ENCODE data around the gene ERO1B.

The ERO1B gene

DNA sequence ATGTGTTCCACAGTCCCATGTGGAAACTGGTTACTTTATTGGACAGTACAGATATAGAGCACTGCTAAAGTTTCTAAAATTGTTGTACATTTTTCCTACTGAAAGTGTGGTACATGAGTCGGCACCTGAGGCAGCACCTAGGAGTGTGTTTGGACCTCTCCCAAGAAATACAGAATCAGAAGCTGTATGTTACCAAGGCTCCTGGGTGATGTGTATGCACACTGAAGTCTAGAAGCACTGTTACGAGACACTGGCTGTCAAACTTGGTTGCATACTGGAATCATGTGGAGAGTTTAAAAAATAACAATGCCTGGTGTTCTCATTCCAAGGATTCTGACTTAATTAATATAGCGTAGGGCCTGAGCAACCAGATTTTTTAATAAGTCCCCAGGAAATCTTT is 46.6 kb downstream of the ERO1B start:
- DNase-seq (ENCODE audit: low read depth, low spot score), result no peak

DNA sequence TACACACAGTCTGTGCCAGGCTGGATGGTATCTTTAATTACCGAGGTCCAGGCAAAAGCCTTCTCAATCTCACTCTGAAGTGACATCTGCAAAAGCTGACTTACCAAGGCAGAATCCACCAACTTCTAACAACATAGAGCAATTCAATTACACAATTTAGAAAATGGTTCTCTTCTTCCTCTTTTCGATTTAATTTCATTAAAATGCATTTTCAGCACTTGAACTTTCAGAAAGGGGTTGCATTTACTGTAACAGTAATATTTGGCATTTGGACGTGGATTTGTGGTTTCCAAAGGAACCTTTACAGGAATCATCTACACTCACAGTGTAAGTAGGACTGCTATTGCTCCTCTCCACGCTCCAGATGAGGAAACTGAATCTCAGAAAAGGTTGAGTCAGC is 53.3 kb downstream of the ERO1B start:
- no peak overlapping the region for H3K9ac ChIP-seq (ENCODE audit: insufficient read length, low read depth)
- H3K36me3 ChIP-seq (ENCODE audit: insufficient read depth, insufficient read length, low read length), result no peaks in the 10 kb centered on the region
- H3K4me1 ChIP-seq (ENCODE audit: insufficient read depth, insufficient read length), result no peaks in the 10 kb centered on the region
- TF ChIP-seq YY1 (IDR thresholded peaks at IDR 0.05; ENCODE audit: insufficient read depth, insufficient read length), result no peak
- no peak for TF ChIP-seq ZNF274 (IDR thresholded peaks at IDR 0.05; ENCODE audit: low read depth, low read length)
- no peak for TF ChIP-seq SUZ12 (IDR thresholded peaks at IDR 0.05; ENCODE audit: extremely low read depth, insufficient read depth, insufficient read length)
- no peak for DNase-seq (ENCODE audit: low read depth, low spot score)
- no peaks in the 10 kb centered on the region for H3K27me3 ChIP-seq (ENCODE audit: insufficient read depth, insufficient read length)
- no peak overlapping the region for H3K4me3 ChIP-seq (ENCODE audit: insufficient read length, low read depth)
- H3K9me3 ChIP-seq (ENCODE audit: insufficient read depth, low read length), result no peaks in the 10 kb centered on the region

More for the DNA sequence above, 46.6 kb downstream of the ERO1B start:
- Histone ChIP-seq H3K9ac (ENCODE audit: insufficient read length, low read depth) (no peak overlapping the region), H3K4me1 (ENCODE audit: insufficient read depth, insufficient read length) (no peaks in the 10 kb centered on the region), H3K36me3 (ENCODE audit: insufficient read depth, insufficient read length, low read length) (no peaks in the 10 kb centered on the region), H3K4me3 (ENCODE audit: insufficient read length, low read depth) (no peak overlapping the region), H3K9me3 (ENCODE audit: insufficient read depth, low read length) (no peaks in the 10 kb centered on the region), H3K27me3 (ENCODE audit: insufficient read depth, insufficient read length) (no peaks in the 10 kb centered on the region)
- TF ChIP-seq YY1 (IDR thresholded peaks at IDR 0.05; ENCODE audit: insufficient read depth, insufficient read length) (no peak), ZNF274 (IDR thresholded peaks at IDR 0.05; ENCODE audit: low read depth, low read length) (no peak)

DNA sequence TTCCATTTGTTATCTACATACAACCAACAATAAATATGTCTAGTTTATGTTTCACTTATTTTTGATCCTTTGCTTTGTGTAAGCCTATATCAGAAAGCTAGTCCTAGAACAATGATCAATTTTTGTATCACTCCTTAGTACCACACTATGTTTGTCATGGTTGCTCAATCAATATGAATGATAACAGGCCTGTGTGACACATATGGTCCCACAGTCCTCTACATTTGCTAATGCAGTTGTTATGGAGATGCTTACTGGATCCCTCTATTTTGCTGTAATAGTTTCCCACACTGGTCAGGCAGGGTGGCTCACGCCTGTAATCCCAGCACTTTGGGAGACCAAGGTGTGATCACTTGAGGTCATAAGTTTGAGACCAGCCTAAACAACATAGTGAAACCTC is 59.1 kb downstream of the ERO1B start:
- no peak for DNase-seq (ENCODE audit: low read depth, low spot score)
- TF ChIP-seq YY1 (IDR thresholded peaks at IDR 0.05; ENCODE audit: insufficient read depth, insufficient read length) (no peak), SUZ12 (IDR thresholded peaks at IDR 0.05; ENCODE audit: extremely low read depth, insufficient read depth, insufficient read length) (no peak), ZNF274 (IDR thresholded peaks at IDR 0.05; ENCODE audit: low read depth, low read length) (no peak)

DNA sequence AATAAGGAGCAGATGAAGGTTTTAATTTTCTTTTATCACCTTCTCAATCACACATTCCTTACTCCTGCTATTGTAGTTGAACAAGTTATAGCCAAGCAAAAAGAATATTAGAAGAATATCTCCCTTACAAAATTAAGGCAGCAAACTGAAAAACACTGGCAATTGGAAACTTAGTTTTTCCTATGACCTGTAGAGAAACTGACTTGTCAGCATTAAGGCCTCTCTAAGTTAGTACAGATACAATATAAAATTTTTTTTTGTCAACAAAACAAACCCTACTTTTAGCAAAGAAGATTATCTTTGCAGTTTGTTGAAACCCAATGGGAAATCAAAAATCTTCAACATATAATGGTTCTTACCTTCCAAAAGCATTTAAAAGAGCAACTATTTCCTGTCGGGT is 61.3 kb downstream of the ERO1B start:
- Histone ChIP-seq H3K4me3 (ENCODE audit: insufficient read length, low read depth) (no peak overlapping the region), H3K9me3 (ENCODE audit: insufficient read depth, low read length) (no peaks in the 10 kb centered on the region), H3K36me3 (ENCODE audit: insufficient read depth, insufficient read length, low read length) (no peaks in the 10 kb centered on the region), H3K4me1 (ENCODE audit: insufficient read depth, insufficient read length) (no peaks in the 10 kb centered on the region), H3K9ac (ENCODE audit: insufficient read length, low read depth) (no peak overlapping the region), H3K27me3 (ENCODE audit: insufficient read depth, insufficient read length) (no peaks in the 10 kb centered on the region)
- TF ChIP-seq SUZ12 (IDR thresholded peaks at IDR 0.05; ENCODE audit: extremely low read depth, insufficient read depth, insufficient read length) (no peak), YY1 (IDR thresholded peaks at IDR 0.05; ENCODE audit: insufficient read depth, insufficient read length) (no peak)
- DNase-seq (ENCODE audit: low read depth, low spot score), result no peak

More for the DNA sequence above, 59.1 kb downstream of the ERO1B start:
- Histone ChIP-seq H3K36me3 (ENCODE audit: insufficient read depth, insufficient read length, low read length) (no peaks in the 10 kb centered on the region), H3K4me1 (ENCODE audit: insufficient read depth, insufficient read length) (no peaks in the 10 kb centered on the region), H3K9me3 (ENCODE audit: insufficient read depth, low read length) (no peaks in the 10 kb centered on the region), H3K27me3 (ENCODE audit: insufficient read depth, insufficient read length) (no peaks in the 10 kb centered on the region), H3K4me3 (ENCODE audit: insufficient read length, low read depth) (no peak overlapping the region), H3K9ac (ENCODE audit: insufficient read length, low read depth) (no peak overlapping the region)

DNA sequence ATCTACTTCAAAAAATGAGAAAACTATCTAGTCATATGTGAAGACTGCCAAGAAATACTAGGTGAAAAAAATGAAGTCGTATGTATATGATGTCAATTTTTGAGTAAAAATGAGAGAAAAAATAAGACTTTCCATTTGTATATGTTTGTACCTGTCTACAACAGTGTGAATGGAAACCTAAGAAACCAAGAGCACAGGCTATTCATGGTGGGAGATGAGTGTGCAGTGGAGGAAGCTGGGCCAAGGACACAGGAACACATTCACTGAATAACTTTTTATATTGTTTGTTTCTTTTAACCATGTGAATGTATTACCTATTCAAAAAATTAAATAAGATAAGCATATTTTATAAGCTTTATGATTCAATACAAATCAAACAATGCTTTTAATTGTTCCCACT is 67.0 kb downstream of the ERO1B start:
- Histone ChIP-seq H3K4me1 (ENCODE audit: insufficient read depth, insufficient read length) (no peaks in the 10 kb centered on the region), H3K36me3 (ENCODE audit: insufficient read depth, insufficient read length, low read length) (no peaks in the 10 kb centered on the region)

DNA sequence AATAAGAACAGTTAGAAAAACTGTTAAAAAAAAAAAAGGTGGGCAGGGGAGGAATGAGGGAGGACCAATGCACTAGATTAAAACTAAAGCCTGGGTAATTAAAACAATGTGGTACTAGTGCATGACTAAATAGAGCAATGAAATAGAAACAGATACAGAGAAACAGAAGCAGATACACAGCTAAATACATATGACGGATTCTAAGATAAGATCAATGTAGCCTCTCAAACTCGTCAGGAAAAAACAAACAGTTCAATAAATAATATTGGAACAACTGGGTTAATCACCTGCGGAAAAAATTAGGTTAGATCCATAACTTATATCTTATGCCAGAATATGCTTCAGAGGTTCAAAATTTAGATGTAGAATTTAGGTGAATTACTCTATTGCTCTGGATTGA is 68.2 kb downstream of the ERO1B start:
- no peak overlapping the region for H3K4me3 ChIP-seq (ENCODE audit: insufficient read length, low read depth)
- no peaks in the 10 kb centered on the region for H3K9me3 ChIP-seq (ENCODE audit: insufficient read depth, low read length)
- H3K36me3 ChIP-seq (ENCODE audit: insufficient read depth, insufficient read length, low read length), result no peaks in the 10 kb centered on the region
- H3K27me3 ChIP-seq (ENCODE audit: insufficient read depth, insufficient read length), result no peaks in the 10 kb centered on the region
- H3K9ac ChIP-seq (ENCODE audit: insufficient read length, low read depth), result no peak overlapping the region
- no peaks in the 10 kb centered on the region for H3K4me1 ChIP-seq (ENCODE audit: insufficient read depth, insufficient read length)
- TF ChIP-seq YY1 (IDR thresholded peaks at IDR 0.05; ENCODE audit: insufficient read depth, insufficient read length) (no peak), SUZ12 (IDR thresholded peaks at IDR 0.05; ENCODE audit: extremely low read depth, insufficient read depth, insufficient read length) (no peak), ZNF274 (IDR thresholded peaks at IDR 0.05; ENCODE audit: low read depth, low read length) (no peak)
- no peak for DNase-seq (ENCODE audit: low read depth, low spot score)

More for the DNA sequence above, 67.0 kb downstream of the ERO1B start:
- Histone ChIP-seq H3K27me3 (ENCODE audit: insufficient read depth, insufficient read length) (no peaks in the 10 kb centered on the region), H3K4me3 (ENCODE audit: insufficient read length, low read depth) (no peak overlapping the region), H3K9ac (ENCODE audit: insufficient read length, low read depth) (no peak overlapping the region), H3K9me3 (ENCODE audit: insufficient read depth, low read length) (no peaks in the 10 kb centered on the region)
- no peak for DNase-seq (ENCODE audit: low read depth, low spot score)
- no peak for TF ChIP-seq YY1 (IDR thresholded peaks at IDR 0.05; ENCODE audit: insufficient read depth, insufficient read length)
- TF ChIP-seq ZNF274 (IDR thresholded peaks at IDR 0.05; ENCODE audit: low read depth, low read length), result no peak
- no peak for TF ChIP-seq SUZ12 (IDR thresholded peaks at IDR 0.05; ENCODE audit: extremely low read depth, insufficient read depth, insufficient read length)

DNA sequence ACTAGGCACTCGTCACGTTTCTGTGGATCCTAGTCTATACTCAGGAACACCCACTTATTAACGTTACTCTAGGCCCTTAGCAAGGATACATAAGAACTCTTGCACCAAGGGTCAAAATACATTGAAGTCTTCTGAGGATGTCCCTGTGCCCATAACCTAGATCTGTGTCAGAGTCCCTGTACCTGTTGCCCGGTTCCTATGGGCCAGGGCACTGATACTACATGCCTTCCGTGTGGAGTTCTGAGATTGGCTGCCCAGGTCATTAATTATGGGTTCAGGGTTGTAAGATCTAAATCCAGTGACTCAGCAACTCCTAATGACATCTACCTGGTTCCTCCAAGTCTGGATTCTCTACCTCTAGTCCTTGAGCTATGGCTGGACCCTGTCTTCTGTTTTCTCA is 69.9 kb downstream of the ERO1B start:
- Histone ChIP-seq H3K9me3 (ENCODE audit: insufficient read depth, low read length) (no peaks in the 10 kb centered on the region), H3K27me3 (ENCODE audit: insufficient read depth, insufficient read length) (no peaks in the 10 kb centered on the region), H3K36me3 (ENCODE audit: insufficient read depth, insufficient read length, low read length) (no peaks in the 10 kb centered on the region), H3K4me3 (ENCODE audit: insufficient read length, low read depth) (no peak overlapping the region), H3K4me1 (ENCODE audit: insufficient read depth, insufficient read length) (no peaks in the 10 kb centered on the region), H3K9ac (ENCODE audit: insufficient read length, low read depth) (no peak overlapping the region)
- no peak for TF ChIP-seq SUZ12 (IDR thresholded peaks at IDR 0.05; ENCODE audit: extremely low read depth, insufficient read depth, insufficient read length)
- TF ChIP-seq YY1 (IDR thresholded peaks at IDR 0.05; ENCODE audit: insufficient read depth, insufficient read length), result no peak
- no peak for TF ChIP-seq ZNF274 (IDR thresholded peaks at IDR 0.05; ENCODE audit: low read depth, low read length)
- no peak for DNase-seq (ENCODE audit: low read depth, low spot score)

DNA sequence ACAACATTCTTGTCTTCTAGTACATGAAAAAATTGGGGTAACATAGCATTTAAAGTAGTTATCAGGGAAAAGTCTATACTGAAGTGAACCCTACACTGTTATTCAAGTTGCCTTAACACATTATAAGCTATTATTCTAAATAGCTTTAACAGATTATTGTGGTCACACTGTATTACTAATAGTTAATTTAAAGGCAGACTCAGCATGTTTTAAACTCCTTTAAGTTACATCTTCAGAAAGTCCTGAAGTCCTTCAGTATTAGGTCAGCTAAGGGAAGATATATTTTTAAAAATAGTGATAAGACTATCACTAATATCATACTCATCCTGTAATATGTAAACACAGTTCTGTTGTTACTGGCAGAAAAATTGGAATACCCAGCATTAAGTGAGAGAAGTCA is 72.0 kb downstream of the ERO1B start:
- Histone ChIP-seq H3K9me3 (ENCODE audit: insufficient read depth, low read length) (no peaks in the 10 kb centered on the region), H3K9ac (ENCODE audit: insufficient read length, low read depth) (no peak overlapping the region), H3K4me1 (ENCODE audit: insufficient read depth, insufficient read length) (peaks cover 4% of the 10 kb centered on the region), H3K27me3 (ENCODE audit: insufficient read depth, insufficient read length) (no peaks in the 10 kb centered on the region), H3K4me3 (ENCODE audit: insufficient read length, low read depth) (no peak overlapping the region), H3K36me3 (ENCODE audit: insufficient read depth, insufficient read length, low read length) (no peaks in the 10 kb centered on the region)
- TF ChIP-seq YY1 (IDR thresholded peaks at IDR 0.05; ENCODE audit: insufficient read depth, insufficient read length), result no peak
- no peak for TF ChIP-seq ZNF274 (IDR thresholded peaks at IDR 0.05; ENCODE audit: low read depth, low read length)
- no peak for TF ChIP-seq SUZ12 (IDR thresholded peaks at IDR 0.05; ENCODE audit: extremely low read depth, insufficient read depth, insufficient read length)
- no peak for DNase-seq (ENCODE audit: low read depth, low spot score)

Measured in NT2/D1 (cell line).